CD4-positive, alpha-beta T cell (primary cell): ENCODE measurements around the gene CD58. TPM values are rescaled to one million over a fixed set of nuclear protein-coding genes. Genes with fewer than 3 reads are reported as not detected.

Source experiments
- ATAC-seq: fragments of 200-7000 bp; cut with Tn5 transposase; one replicate; pipeline ENCODE4 v1.10.0; 2022; ENCODE audit warnings: mild to moderate bottlenecking; ENCODE audit not compliant: poor library complexity
- CTCF ChIA-PET: fragments of 350-600 bp; sonication (Branson Sonifier 250); formaldehyde crosslinking; loops from one replicate; lab custom pipeline; 2021; ENCODE audit warnings: antibody characterized with exemption, inconsistent platforms; lab: Charles Lee
- POLR2A ChIA-PET: fragments of 350-600 bp; sonication (Branson Sonifier 250); formaldehyde crosslinking; loops from one replicate; lab custom pipeline; 2021; ENCODE audit warnings: antibody characterized with exemption, inconsistent platforms; lab: Charles Lee
- DNase-seq, 14 experiments: peaks; one replicate each; pipeline ENCODE4 v3.0.0-alpha.2; 2013 to 2020; ENCODE audit warnings: mixed read lengths in 2 of 14
- H3K27ac ChIP-seq, 2 donors: one replicate each; pipeline versions ENCODE4 v1.5.1 to v1.7.0; 2013; ENCODE audit warnings: low read length in 2 of 2, low read depth in 1 of 2, mild to moderate bottlenecking in 1 of 2
- H3K27me3 ChIP-seq, 2 experiments: 1 replicate in 1 of 2; 2 replicates in 1 of 2; pipeline versions ENCODE4 v1.6.1 to v1.7.0; 2013; ENCODE audit warnings: low read length in 2 of 2, control low read depth in 1 of 2, mild to moderate bottlenecking in 1 of 2, moderate library complexity in 1 of 2; ENCODE audit not compliant: insufficient read depth in 2 of 2, control insufficient read depth in 1 of 2
- H3K36me3 ChIP-seq: one replicate; pipeline ENCODE4 v1.6.1; 2013; ENCODE audit warnings: low read length, control low read depth; ENCODE audit not compliant: insufficient read depth
- H3K4me1 ChIP-seq: one replicate; pipeline ENCODE4 v1.6.1; 2013; ENCODE audit warnings: low read length, control low read depth; ENCODE audit not compliant: insufficient read depth
- H3K4me3 ChIP-seq: one replicate; pipeline ENCODE4 v1.5.1; 2013; ENCODE audit warnings: mild to moderate bottlenecking, low read length, moderate library complexity
- H3K9me3 ChIP-seq, 2 experiments: 1 replicate in 1 of 2; 2 replicates in 1 of 2; pipeline versions ENCODE4 v1.6.1 to v1.7.0; 2013; ENCODE audit warnings: low read length in 2 of 2, mild to moderate bottlenecking in 2 of 2, control low read depth in 1 of 2, moderate library complexity in 1 of 2; ENCODE audit not compliant: control insufficient read depth in 1 of 2, insufficient read depth in 1 of 2
- H3K27ac Mint-ChIP-seq: one replicate; pipeline ENCODE4 v1.8.0; 2020; ENCODE audit warnings: mixed read lengths
- H3K27me3 Mint-ChIP-seq: one replicate; pipeline ENCODE4 v1.8.0; 2021; ENCODE audit warnings: mixed read lengths
- H3K36me3 Mint-ChIP-seq: one replicate; pipeline ENCODE4 v1.8.0; 2021; ENCODE audit warnings: low read depth, mixed read lengths
- H3K4me1 Mint-ChIP-seq: one replicate; pipeline ENCODE4 v1.8.0; 2021; ENCODE audit warnings: low read depth, mixed read lengths
- H3K4me3 Mint-ChIP-seq: one replicate; pipeline ENCODE4 v1.8.0; 2020; ENCODE audit warnings: mild to moderate bottlenecking, mixed read lengths
- H3K9me3 Mint-ChIP-seq: one replicate; pipeline ENCODE4 v1.8.0; 2020; ENCODE audit warnings: mixed read lengths
- intact Hi-C, 2 experiments: fragments of 100-400 bp; cut with DNase I in 1 of 2; cut with micrococcal nuclease in 1 of 2; formaldehyde crosslinking; loops; one replicate each; pipeline versions ENCODE4 v1.15.1 to v1.9.0; 2023 to 2025; cut with DNase I, micrococcal nuclease
- total RNA-seq, 174 experiments: library from RNA in 2 of 174; stranded (reverse) in 2 of 174; gene quantifications; one replicate each; pipeline ENCODE4 v1.2.3 and lab custom pipeline; 2021 to 2026
- TF ChIP-seq, protein P1 (sequence below): fragments of 200-600 bp; IDR thresholded peaks from one replicate; pipeline ENCODE4 v1.8.0; 2022; ENCODE audit warnings: antibody characterized with exemption, mild to moderate bottlenecking

CD58 gene
- total RNA-seq, 2 experiments from 2014 or later = 4.2 to 5.7 TPM

- Histone ChIP-seq H3K4me3 (no peak overlapping the region), H3K9me3 (no peaks in the 10 kb centered on the region), H3K36me3 (peaks cover 40% of the 10 kb centered on the region), H3K27me3 (no peaks in the 10 kb centered on the region), H3K4me1 (no peaks in the 10 kb centered on the region), H3K27ac (no peak overlapping the region)
- intact Hi-C loops = no loop called here
- H3K27me3 Mint-ChIP-seq = no peaks in the 10 kb centered on the region
- no peak for DNase-seq
- ChIA-PET CTCF (no interaction called here), POLR2A (no interaction called here)
- TF ChIP-seq, protein P1, sequence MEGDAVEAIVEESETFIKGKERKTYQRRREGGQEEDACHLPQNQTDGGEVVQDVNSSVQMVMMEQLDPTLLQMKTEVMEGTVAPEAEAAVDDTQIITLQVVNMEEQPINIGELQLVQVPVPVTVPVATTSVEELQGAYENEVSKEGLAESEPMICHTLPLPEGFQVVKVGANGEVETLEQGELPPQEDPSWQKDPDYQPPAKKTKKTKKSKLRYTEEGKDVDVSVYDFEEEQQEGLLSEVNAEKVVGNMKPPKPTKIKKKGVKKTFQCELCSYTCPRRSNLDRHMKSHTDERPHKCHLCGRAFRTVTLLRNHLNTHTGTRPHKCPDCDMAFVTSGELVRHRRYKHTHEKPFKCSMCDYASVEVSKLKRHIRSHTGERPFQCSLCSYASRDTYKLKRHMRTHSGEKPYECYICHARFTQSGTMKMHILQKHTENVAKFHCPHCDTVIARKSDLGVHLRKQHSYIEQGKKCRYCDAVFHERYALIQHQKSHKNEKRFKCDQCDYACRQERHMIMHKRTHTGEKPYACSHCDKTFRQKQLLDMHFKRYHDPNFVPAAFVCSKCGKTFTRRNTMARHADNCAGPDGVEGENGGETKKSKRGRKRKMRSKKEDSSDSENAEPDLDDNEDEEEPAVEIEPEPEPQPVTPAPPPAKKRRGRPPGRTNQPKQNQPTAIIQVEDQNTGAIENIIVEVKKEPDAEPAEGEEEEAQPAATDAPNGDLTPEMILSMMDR = no peak
- ATAC-seq = no peak
- no peak overlapping the region for H3K27ac Mint-ChIP-seq
- no peaks in the 10 kb centered on the region for H3K9me3 Mint-ChIP-seq
- no peaks in the 10 kb centered on the region for H3K4me1 Mint-ChIP-seq
- H3K36me3 Mint-ChIP-seq = peaks cover 23% of the 10 kb centered on the region
- H3K4me3 Mint-ChIP-seq = no peak overlapping the region
Measured at GRCh38 chr1:116532671-116533428, 38.0 kb downstream of the CD58 start.

DNA sequence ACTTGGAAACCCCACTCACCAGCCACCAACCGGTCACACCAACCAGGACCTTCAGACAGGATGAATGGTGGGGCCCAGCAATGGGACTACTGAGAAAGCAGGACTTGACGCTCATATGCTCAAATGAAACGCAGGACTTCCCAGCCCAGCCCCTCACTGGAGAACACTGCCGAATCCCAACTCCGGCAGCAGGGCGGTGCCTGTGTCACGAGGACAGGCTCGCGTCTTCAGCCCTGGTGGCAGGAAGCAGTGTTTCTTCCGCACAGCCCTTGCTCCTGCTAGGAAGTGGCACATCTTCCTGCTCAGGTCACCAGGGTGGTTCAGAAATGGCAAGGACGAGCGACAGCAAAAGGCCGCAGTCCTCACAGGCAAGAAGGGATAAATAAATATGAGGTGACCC is 38.9 kb downstream of the CD58 start:
- H3K4me3 ChIP-seq = no peak overlapping the region
- ChIA-PET POLR2A (no interaction called here), CTCF (no interaction called here)
- no peak overlapping the region for H3K27ac Mint-ChIP-seq
- peaks cover 35% of the 10 kb centered on the region for H3K36me3 ChIP-seq
- no peaks in the 10 kb centered on the region for H3K4me1 ChIP-seq
- no peaks in the 10 kb centered on the region for H3K4me1 Mint-ChIP-seq
- no peaks in the 10 kb centered on the region for H3K9me3 ChIP-seq
- peaks cover 22% of the 10 kb centered on the region for H3K36me3 Mint-ChIP-seq
- H3K27me3 Mint-ChIP-seq = no peaks in the 10 kb centered on the region
- ATAC-seq (no peak), DNase-seq (no peak)
- TF ChIP-seq, protein P1 = no peak
- intact Hi-C loops = no loop called here
- H3K27me3 ChIP-seq = no peaks in the 10 kb centered on the region
- no peak overlapping the region for H3K4me3 Mint-ChIP-seq
- no peak overlapping the region for H3K27ac ChIP-seq
- no peaks in the 10 kb centered on the region for H3K9me3 Mint-ChIP-seq

- H3K4me1 ChIP-seq = no peaks in the 10 kb centered on the region
- ATAC-seq (no peak), DNase-seq (no peak)
- Mint-ChIP-seq H3K4me1 (no peaks in the 10 kb centered on the region), H3K36me3 (peaks cover 11% of the 10 kb centered on the region), H3K27me3 (no peaks in the 10 kb centered on the region), H3K9me3 (no peaks in the 10 kb centered on the region), H3K4me3 (no peak overlapping the region), H3K27ac (no peak overlapping the region)
- CTCF ChIA-PET = interaction anchor here (0.6 kb wide), 1 partner anchor 9 kb away, joined by 3 read pairs; no protein-coding TSS in a partner anchor
- H3K9me3 ChIP-seq = no peaks in the 10 kb centered on the region
- TF ChIP-seq, protein P1 = no peak
- POLR2A ChIA-PET = no interaction called here
- peaks cover 19% of the 10 kb centered on the region for H3K36me3 ChIP-seq
- intact Hi-C loops = no loop called here
- no peak overlapping the region for H3K4me3 ChIP-seq
- H3K27me3 ChIP-seq = no peaks in the 10 kb centered on the region
- H3K27ac ChIP-seq = no peak overlapping the region
Measured at GRCh38 chr1:116529681-116530080, 41.1 kb downstream of the CD58 start.
